ENCODE data around the gene RBMS1. TPM values are rescaled to one million over a fixed set of nuclear protein-coding genes. Genes with fewer than 3 reads are reported as not detected.

Gene RBMS1
- total RNA-seq, 6 experiments from 2014 or later, result 8.5 to 21.4 (median 14.3) TPM

DNA sequence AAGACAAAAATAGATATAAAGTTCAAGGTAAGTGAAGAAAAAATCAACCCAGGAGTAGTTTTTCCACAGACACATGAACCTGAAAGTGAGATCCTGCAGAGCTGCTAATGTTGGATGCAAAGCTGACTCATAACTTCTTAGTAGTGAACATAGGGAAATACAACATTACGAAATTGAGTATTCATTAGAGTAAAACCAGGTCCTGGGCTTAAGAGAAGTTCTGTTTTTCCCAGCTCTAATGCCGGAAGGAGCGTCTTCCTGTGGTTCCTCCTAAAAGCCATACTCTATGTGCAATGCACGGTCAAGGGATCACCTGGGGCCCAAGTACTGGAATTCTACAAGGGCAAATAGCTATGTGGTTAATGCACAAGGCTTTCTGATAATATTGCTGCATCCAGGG lies 141.7 kb downstream of the RBMS1 start:
- 57% methylated on average over 4 of the region's 4 CpGs for WGBS (ENCODE audit: insufficient coverage, low coverage, low lambda C conversion rate, missing lambda C conversion rate)
- DNase-seq (no peak), ATAC-seq (peak; percentile 30 to 69 (median 59))
- Histone ChIP-seq H3K4me1 (no peaks in the 10 kb centered on the region), H3K27ac (no peak overlapping the region), H3K36me3 (no peaks in the 10 kb centered on the region), H3K27me3 (no peaks in the 10 kb centered on the region), H3K4me3 (no peak overlapping the region), H3K9me3 (no peaks in the 10 kb centered on the region)
- intact Hi-C loops (cut with DNase I), result no loop called here
- TF ChIP-seq, protein P1, sequence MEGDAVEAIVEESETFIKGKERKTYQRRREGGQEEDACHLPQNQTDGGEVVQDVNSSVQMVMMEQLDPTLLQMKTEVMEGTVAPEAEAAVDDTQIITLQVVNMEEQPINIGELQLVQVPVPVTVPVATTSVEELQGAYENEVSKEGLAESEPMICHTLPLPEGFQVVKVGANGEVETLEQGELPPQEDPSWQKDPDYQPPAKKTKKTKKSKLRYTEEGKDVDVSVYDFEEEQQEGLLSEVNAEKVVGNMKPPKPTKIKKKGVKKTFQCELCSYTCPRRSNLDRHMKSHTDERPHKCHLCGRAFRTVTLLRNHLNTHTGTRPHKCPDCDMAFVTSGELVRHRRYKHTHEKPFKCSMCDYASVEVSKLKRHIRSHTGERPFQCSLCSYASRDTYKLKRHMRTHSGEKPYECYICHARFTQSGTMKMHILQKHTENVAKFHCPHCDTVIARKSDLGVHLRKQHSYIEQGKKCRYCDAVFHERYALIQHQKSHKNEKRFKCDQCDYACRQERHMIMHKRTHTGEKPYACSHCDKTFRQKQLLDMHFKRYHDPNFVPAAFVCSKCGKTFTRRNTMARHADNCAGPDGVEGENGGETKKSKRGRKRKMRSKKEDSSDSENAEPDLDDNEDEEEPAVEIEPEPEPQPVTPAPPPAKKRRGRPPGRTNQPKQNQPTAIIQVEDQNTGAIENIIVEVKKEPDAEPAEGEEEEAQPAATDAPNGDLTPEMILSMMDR (IDR thresholded peaks at IDR 0.05), result no peak
- TF ChIP-seq POLR2A (IDR thresholded peaks at IDR 0.05), result no peak

DNA sequence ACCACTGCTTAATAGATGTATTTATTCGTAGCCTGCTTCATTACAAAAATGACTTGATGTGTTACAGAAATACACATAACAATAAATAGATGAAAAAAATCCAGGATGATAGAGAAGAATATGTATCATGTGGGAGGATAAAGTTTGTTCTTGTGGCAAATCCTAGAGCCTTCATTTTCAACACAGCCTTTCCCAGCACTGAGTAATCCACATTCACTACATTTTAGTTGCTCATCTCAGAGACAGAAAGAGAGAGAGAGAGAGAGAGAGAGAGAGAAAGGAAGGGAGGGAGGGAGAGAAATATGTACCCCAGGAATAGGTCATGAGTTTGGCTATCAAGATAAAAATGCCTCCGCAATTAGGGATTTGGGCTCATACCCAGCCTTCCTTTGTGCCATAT lies 144.3 kb downstream of the RBMS1 start:
- Histone ChIP-seq H3K36me3 (no peaks in the 10 kb centered on the region), H3K9me3 (no peaks in the 10 kb centered on the region), H3K4me1 (no peaks in the 10 kb centered on the region), H3K27me3 (no peaks in the 10 kb centered on the region), H3K27ac (no peak overlapping the region), H3K4me3 (no peak overlapping the region)
- no peak for ATAC-seq
- 97% methylated on average over 2 of the region's 2 CpGs for WGBS (ENCODE audit: insufficient coverage, low coverage, low lambda C conversion rate, missing lambda C conversion rate)
- intact Hi-C loops (cut with DNase I), result no loop called here
- TF ChIP-seq, protein P1 (IDR thresholded peaks at IDR 0.05), result no peak
- TF ChIP-seq POLR2A (IDR thresholded peaks at IDR 0.05), result no peak
- DNase-seq, result no peak

DNA sequence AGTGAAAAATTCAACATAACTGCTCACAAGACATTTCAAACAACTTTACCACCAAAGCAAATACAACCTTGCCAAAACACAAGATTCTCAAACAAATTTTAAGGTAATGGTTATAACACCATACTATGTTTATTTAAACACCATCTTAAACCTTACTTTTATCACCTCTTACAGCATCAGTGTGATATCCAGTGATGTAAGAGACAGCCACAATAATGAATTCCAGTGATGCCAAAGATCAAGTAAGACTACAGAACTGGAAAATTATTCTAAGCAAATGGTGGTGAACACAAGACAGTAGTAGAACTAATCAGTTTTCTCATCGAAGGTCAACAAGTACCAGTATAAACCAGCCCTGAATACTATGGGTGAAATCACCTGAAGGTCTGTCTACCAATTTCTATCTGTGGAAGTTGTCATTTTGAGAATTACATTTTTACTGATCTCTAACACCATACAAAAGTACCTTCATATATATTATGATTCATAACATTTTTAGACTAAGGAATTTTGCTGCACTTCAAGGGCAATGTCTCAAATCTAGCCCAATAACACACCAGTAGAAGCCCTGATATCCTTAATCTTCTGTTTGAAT lies 146.2 kb downstream of the RBMS1 start:
- WGBS (ENCODE audit: insufficient coverage, low coverage, low lambda C conversion rate, missing lambda C conversion rate), result 94% methylated on average over 1 of the region's 1 CpG
- H3K9me3 ChIP-seq, result no peaks in the 10 kb centered on the region
- no peaks in the 10 kb centered on the region for H3K27me3 ChIP-seq
- H3K4me3 ChIP-seq, result no peak overlapping the region
- no peak overlapping the region for H3K27ac ChIP-seq
- DNase-seq (no peak), ATAC-seq (no peak)
- no peaks in the 10 kb centered on the region for H3K36me3 ChIP-seq
- intact Hi-C loops (cut with DNase I), result no loop called here
- no peak for TF ChIP-seq POLR2A (IDR thresholded peaks at IDR 0.05)
- TF ChIP-seq, protein P1 (IDR thresholded peaks at IDR 0.05), result no peak
- H3K4me1 ChIP-seq, result no peaks in the 10 kb centered on the region

DNA sequence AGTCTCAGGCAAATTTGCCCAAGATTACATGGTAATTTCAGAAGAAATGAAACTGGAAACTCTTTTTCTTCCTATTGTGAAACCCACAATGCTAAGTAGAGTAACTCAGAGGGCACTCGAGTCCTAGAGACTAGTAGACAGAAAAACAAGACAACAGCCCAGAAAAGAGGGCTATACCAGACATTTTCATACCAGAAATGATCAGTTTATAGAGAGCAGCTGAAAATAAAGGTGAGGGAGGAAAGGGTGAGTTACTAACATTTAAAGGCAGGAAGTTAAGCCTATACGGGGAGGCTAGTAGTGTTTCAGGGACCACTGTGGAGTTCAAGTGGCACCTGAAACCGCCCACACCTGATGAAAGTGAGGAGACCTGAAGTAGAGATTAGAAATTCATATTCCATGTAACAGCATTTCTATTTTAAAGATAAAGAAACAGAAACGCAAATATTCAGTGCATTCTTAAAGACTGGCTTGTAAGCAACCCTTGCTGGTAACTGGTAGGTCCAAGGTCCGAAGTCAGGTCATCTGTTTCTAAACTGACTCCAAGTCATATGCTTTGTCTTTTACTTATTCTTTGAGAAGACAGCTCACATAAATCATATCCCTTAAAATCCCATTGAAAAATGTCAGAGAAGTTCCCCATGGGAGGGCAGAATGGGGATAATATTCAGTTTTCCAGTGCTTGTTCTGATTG lies 148.4 kb downstream of the RBMS1 start:
- Histone ChIP-seq H3K27ac (no peak overlapping the region), H3K4me3 (no peak overlapping the region), H3K36me3 (no peaks in the 10 kb centered on the region), H3K4me1 (no peaks in the 10 kb centered on the region), H3K27me3 (no peaks in the 10 kb centered on the region), H3K9me3 (no peaks in the 10 kb centered on the region)
- ATAC-seq (peak in 2 of 4 donors; percentile 18 to 50), DNase-seq (no peak)
- TF ChIP-seq, protein P1 (IDR thresholded peaks at IDR 0.05), result no peak
- TF ChIP-seq POLR2A (IDR thresholded peaks at IDR 0.05), result no peak
- intact Hi-C loops (cut with DNase I), result no loop called here
- WGBS (ENCODE audit: insufficient coverage, low coverage, low lambda C conversion rate, missing lambda C conversion rate), result 63% methylated on average over 5 of the region's 5 CpGs

Data from right lobe of liver (tissue), 6 donors.